LNCaP clone FGC (cell line): ENCODE data around the gene TANC1.
A peak's percentile ranks its signal among the peaks of the same experiment; 100 is the strongest.

Experiments used
- DNase-seq: peaks from one replicate; pipeline ENCODE4 v3.0.0-alpha.2; 2011; ENCODE audit warnings: low read depth
- H3K4me3 ChIP-seq: 2 replicates; pipeline ENCODE4 v1.5.1; 2011; ENCODE audit warnings: mild to moderate bottlenecking, low read depth, low read length, control low read depth
- CTCF ChIP-seq: IDR thresholded peaks from 2 replicates; pipeline ENCODE4 v1.5.1; 2012; ENCODE audit warnings: mild to moderate bottlenecking; ENCODE audit not compliant: control insufficient read depth, insufficient read depth; ENCODE audit errors: extremely low read depth

The TANC1 gene

GRCh38 chr2:159157361-159158209, 189.1 kb downstream of the TANC1 start:
- H3K4me3 ChIP-seq: no peak overlapping the region
- TF ChIP-seq CTCF: no peak
- no peak for DNase-seq

- DNase-seq: no peak
- no peak for TF ChIP-seq CTCF
- H3K4me3 ChIP-seq: no peak overlapping the region
These were observed 192.0 kb downstream of the TANC1 start for GRCh38 chr2:159160412-159160811.

- TF ChIP-seq CTCF: no peak
- no peak for DNase-seq
- no peak overlapping the region for H3K4me3 ChIP-seq
These were observed 192.5 kb downstream of the TANC1 start for GRCh38 chr2:159160954-159161353.

- no peak overlapping the region for H3K4me3 ChIP-seq
- TF ChIP-seq CTCF: no peak
- DNase-seq: no peak
These were observed 195.5 kb downstream of the TANC1 start for GRCh38 chr2:159163930-159164329.

GRCh38 chr2:159164457-159164911, 196.0 kb downstream of the TANC1 start:
- DNase-seq: no peak
- no peak for TF ChIP-seq CTCF
- H3K4me3 ChIP-seq: no peak overlapping the region

GRCh38 chr2:159165048-159165447, 196.6 kb downstream of the TANC1 start:
- TF ChIP-seq CTCF: no peak
- no peak for DNase-seq
- H3K4me3 ChIP-seq: no peak overlapping the region

GRCh38 chr2:159168707-159169106, 200.3 kb downstream of the TANC1 start:
- no peak overlapping the region for H3K4me3 ChIP-seq
- no peak for DNase-seq
- TF ChIP-seq CTCF: peak; percentile 30; the same call in 1 of the 2 replicates
